SK-N-MC (cell line): ENCODE data around the gene GDF11.

ENCODE experiments used
- DNase-seq: peaks from one replicate; pipeline ENCODE4 v3.0.0-alpha.2; 2011; ENCODE audit warnings: low read depth, low spot score
- H3K27ac ChIP-seq: fragments of 200-600 bp; sonication (generic); 2 replicates; pipeline ENCODE4 v1.5.1; 2016; ENCODE audit warnings: mixed run types
- H3K36me3 ChIP-seq: fragments of 200-600 bp; sonication (generic); 2 replicates; pipeline ENCODE4 v1.6.1; 2017; ENCODE audit warnings: antibody characterized with exemption, low read length, mixed read lengths; ENCODE audit not compliant: insufficient read depth
- H3K4me3 ChIP-seq: fragments of 200-600 bp; sonication (generic); 2 replicates; pipeline ENCODE4 v1.5.1; 2016
- H3K9ac ChIP-seq: fragments of 200-600 bp; sonication (generic); 2 replicates; pipeline ENCODE4 v1.8.0; 2017; ENCODE audit warnings: mixed run types, mixed read lengths; ENCODE audit not compliant: insufficient read length
- H3K9me3 ChIP-seq: fragments of 200-600 bp; sonication (generic); 2 replicates; pipeline ENCODE4 v1.6.1; 2017; ENCODE audit warnings: low read depth, mild to moderate bottlenecking, antibody characterized with exemption, low read length, moderate library complexity, mixed read lengths
- EZH2 ChIP-seq: fragments of 200-600 bp; sonication (generic); IDR thresholded peaks from one replicate; pipeline ENCODE4 v1.6.1; 2017; ENCODE audit warnings: antibody characterized with exemption
- FOXP2 ChIP-seq: optimal IDR thresholded peaks from 2 replicates; pipeline ENCODE3; 2011; ENCODE audit warnings: mild to moderate bottlenecking, moderate library complexity; ENCODE audit not compliant: insufficient read depth; ENCODE audit errors: extremely low read length, control extremely low read depth
- POLR2AphosphoS5 ChIP-seq: IDR thresholded peaks from 2 replicates; pipeline ENCODE4 v1.6.1; 2012; ENCODE audit warnings: mild to moderate bottlenecking, low read depth, low read length, borderline replicate concordance

GDF11 gene

GRCh38 chr12:55712700-55713415 lies 30.1 kb upstream of the GDF11 start:
- Histone ChIP-seq H3K4me3 (no peak overlapping the region), H3K9me3 (no peaks in the 10 kb centered on the region), H3K36me3 (no peaks in the 10 kb centered on the region), H3K27ac (no peak overlapping the region), H3K9ac (no peak overlapping the region)
- no peak for DNase-seq
- TF ChIP-seq EZH2 (no peak), POLR2AphosphoS5 (no peak), FOXP2 (no peak)

GRCh38 chr12:55713721-55714120 lies 29.2 kb upstream of the GDF11 start:
- H3K36me3 ChIP-seq: no peaks in the 10 kb centered on the region
- H3K4me3 ChIP-seq: no peak overlapping the region
- H3K9me3 ChIP-seq: no peaks in the 10 kb centered on the region
- no peak for TF ChIP-seq EZH2
- no peak for TF ChIP-seq POLR2AphosphoS5
- no peak for TF ChIP-seq FOXP2
- H3K9ac ChIP-seq: no peak overlapping the region
- no peak overlapping the region for H3K27ac ChIP-seq
- DNase-seq: no peak

- peak overlapping the region; percentile 95; the same call in 1 of the 2 replicates for H3K27ac ChIP-seq
- H3K9ac ChIP-seq: peak overlapping the region; percentile 88
- peak overlapping the region; percentile 93 for H3K4me3 ChIP-seq
- H3K9me3 ChIP-seq: no peaks in the 10 kb centered on the region
- no peaks in the 10 kb centered on the region for H3K36me3 ChIP-seq
- DNase-seq: no peak
- TF ChIP-seq EZH2 (no peak), FOXP2 (no peak), POLR2AphosphoS5 (no peak)
These were observed 27.7 kb upstream of the GDF11 start for GRCh38 chr12:55715169-55715764.

GRCh38 chr12:55715833-55716581 lies 26.9 kb upstream of the GDF11 start, which contains the start of gene BLOC1S1:
BLOC1S1 (plus strand) TSS chr12:55716046; CDS start chr12:55716052, 6 bp downstream.
- Histone ChIP-seq H3K36me3 (no peaks in the 10 kb centered on the region), H3K9ac (peak within 1 kb of the TSS; percentile 88), H3K27ac (peak within 1 kb of the TSS; percentile 95), H3K4me3 (peak within 1 kb of the TSS; percentile 93), H3K9me3 (no peaks in the 10 kb centered on the region)
- peak; percentile 48 for DNase-seq
- no peak for TF ChIP-seq EZH2
- TF ChIP-seq POLR2AphosphoS5: peak; percentile 73

- H3K4me3 ChIP-seq: peak overlapping the region; percentile 93
- H3K9ac ChIP-seq: peak overlapping the region; percentile 88
- TF ChIP-seq EZH2 (no peak), POLR2AphosphoS5 (no peak), FOXP2 (no peak)
- no peaks in the 10 kb centered on the region for H3K36me3 ChIP-seq
- H3K9me3 ChIP-seq: no peaks in the 10 kb centered on the region
- no peak for DNase-seq
- H3K27ac ChIP-seq: peak overlapping the region; percentile 95
These were observed 26.4 kb upstream of the GDF11 start for GRCh38 chr12:55716582-55716957.

GRCh38 chr12:55717011-55718007 lies 25.6 kb upstream of the GDF11 start:
- Histone ChIP-seq H3K36me3 (no peaks in the 10 kb centered on the region), H3K27ac (0 out of 2 replicates have a peak overlapping the region, but pooled peaks have one; percentile 95), H3K9ac (peak overlapping the region; percentile 88), H3K4me3 (peak overlapping the region; percentile 93), H3K9me3 (no peaks in the 10 kb centered on the region)
- no peak for DNase-seq
- TF ChIP-seq EZH2 (no peak), FOXP2 (no peak), POLR2AphosphoS5 (no peak)

- Histone ChIP-seq H3K27ac (peak overlapping the region; percentile 45; the same call in 1 of the 2 replicates), H3K9me3 (no peaks in the 10 kb centered on the region), H3K36me3 (no peaks in the 10 kb centered on the region), H3K4me3 (peak overlapping the region; percentile 30; the same call in 1 of the 2 replicates), H3K9ac (no peak overlapping the region)
- TF ChIP-seq EZH2: no peak
- no peak for TF ChIP-seq FOXP2
- no peak for TF ChIP-seq POLR2AphosphoS5
- no peak for DNase-seq
These were observed 24.9 kb upstream of the GDF11 start for GRCh38 chr12:55718015-55718414.
